ENCODE results near the gene MAD1L1. TPM values are rescaled to one million over a fixed set of nuclear protein-coding genes. Genes with fewer than 3 reads are reported as not detected.

MAD1L1 gene
- polyA plus RNA-seq, 4 donors = 12.3 to 21.7 (median 18.1) TPM

GRCh38 chr7:1941464-1942242 is 291.1 kb downstream of the MAD1L1 start:
- H3K9me3 ChIP-seq (ENCODE audit: control insufficient read depth in 2 of 2, insufficient read depth in 1 of 2, low read depth in 1 of 2, low read length in 1 of 2) = no peaks in the 10 kb centered on the region
- no peak overlapping the region for H3K4me3 ChIP-seq (ENCODE audit: low read depth in 1 of 3, low read length in 3 of 3)
- peaks cover 0 to 14% (median 0%) of the 10 kb centered on the region in 3 donors for H3K36me3 ChIP-seq (ENCODE audit: control insufficient read depth in 3 of 3, insufficient read depth in 2 of 3, low read depth in 1 of 3, low read length in 3 of 3)
- WGBS, 3 donors = 83 to 88% (median 87%) methylated on average over 27 to 30 of the region's 30 CpGs
- no peaks in the 10 kb centered on the region for H3K27me3 ChIP-seq (ENCODE audit: control insufficient read depth in 3 of 3, insufficient read depth in 3 of 3, low read length in 3 of 3)
- H3K4me1 ChIP-seq (ENCODE audit: control insufficient read depth in 3 of 3, insufficient read depth in 2 of 3, low read depth in 1 of 3, low read length in 2 of 3) = no peaks in the 10 kb centered on the region
- FAIRE-seq (no peak), DNase-seq (no peak)
- no peak overlapping the region for H3K27ac ChIP-seq (ENCODE audit: low read depth in 1 of 3, low read length in 2 of 3)

GRCh38 chr7:1940863-1941262 is 291.9 kb downstream of the MAD1L1 start:
- Histone ChIP-seq H3K27me3 (ENCODE audit: control insufficient read depth in 3 of 3, insufficient read depth in 3 of 3, low read length in 3 of 3) (no peaks in the 10 kb centered on the region), H3K4me1 (ENCODE audit: control insufficient read depth in 3 of 3, insufficient read depth in 2 of 3, low read depth in 1 of 3, low read length in 2 of 3) (no peaks in the 10 kb centered on the region), H3K27ac (ENCODE audit: low read depth in 1 of 3, low read length in 2 of 3) (peak overlapping the region in 2 of 3 donors; percentile 34 to 88), H3K36me3 (ENCODE audit: control insufficient read depth in 3 of 3, insufficient read depth in 2 of 3, low read depth in 1 of 3, low read length in 3 of 3) (peaks cover 0 to 20% (median 0%) of the 10 kb centered on the region in 3 donors), H3K4me3 (ENCODE audit: low read depth in 1 of 3, low read length in 3 of 3) (no peak overlapping the region), H3K9me3 (ENCODE audit: control insufficient read depth in 2 of 2, insufficient read depth in 1 of 2, low read depth in 1 of 2, low read length in 1 of 2) (no peaks in the 10 kb centered on the region)
- WGBS, 3 donors = 75 to 87% (median 81%) methylated on average over 16 of the region's 16 CpGs
- DNase-seq = no peak
- no peak for FAIRE-seq

DNA sequence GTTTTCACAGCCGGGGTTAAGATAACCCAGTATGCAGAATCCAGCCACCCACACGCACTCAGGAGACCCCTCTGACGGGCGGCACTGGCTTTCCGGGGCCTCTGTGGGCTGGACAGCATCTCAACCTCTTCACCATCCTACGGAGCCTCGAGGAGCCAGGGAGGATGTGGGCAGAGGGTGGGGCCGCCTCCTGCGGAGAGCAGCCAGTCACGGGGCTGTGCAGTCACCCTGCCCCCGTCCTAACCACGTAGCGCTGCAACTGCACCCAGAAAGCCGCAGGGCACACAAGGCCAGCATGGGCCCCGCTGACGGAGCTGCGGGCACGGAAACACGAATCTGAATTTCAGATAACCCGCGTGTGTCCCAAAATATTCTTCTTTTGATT is 292.4 kb downstream of the MAD1L1 start:
- no peaks in the 10 kb centered on the region for H3K9me3 ChIP-seq (ENCODE audit: control insufficient read depth in 2 of 2, insufficient read depth in 1 of 2, low read depth in 1 of 2, low read length in 1 of 2)
- WGBS, 3 donors = 58 to 73% (median 62%) methylated on average over 21 of the region's 21 CpGs
- H3K4me3 ChIP-seq (ENCODE audit: low read depth in 1 of 3, low read length in 3 of 3) = peak overlapping the region in 2 of 3 donors; percentile 24 to 43
- DNase-seq (peak in 1 of 2 donors; percentile 58), FAIRE-seq (no peak)
- H3K27ac ChIP-seq (ENCODE audit: low read depth in 1 of 3, low read length in 2 of 3) = peak overlapping the region in 2 of 3 donors; percentile 34 to 88
- no peaks in the 10 kb centered on the region for H3K4me1 ChIP-seq (ENCODE audit: control insufficient read depth in 3 of 3, insufficient read depth in 2 of 3, low read depth in 1 of 3, low read length in 2 of 3)
- H3K27me3 ChIP-seq (ENCODE audit: control insufficient read depth in 3 of 3, insufficient read depth in 3 of 3, low read length in 3 of 3) = no peaks in the 10 kb centered on the region
- peaks cover 0 to 21% (median 0%) of the 10 kb centered on the region in 3 donors for H3K36me3 ChIP-seq (ENCODE audit: control insufficient read depth in 3 of 3, insufficient read depth in 2 of 3, low read depth in 1 of 3, low read length in 3 of 3)

- FAIRE-seq = no peak
- H3K27ac ChIP-seq (ENCODE audit: low read depth in 1 of 3, low read length in 2 of 3) = peak overlapping the region in 1 of 3 donors; percentile 88
- no peaks in the 10 kb centered on the region for H3K9me3 ChIP-seq (ENCODE audit: control insufficient read depth in 2 of 2, insufficient read depth in 1 of 2, low read depth in 1 of 2, low read length in 1 of 2)
- H3K36me3 ChIP-seq (ENCODE audit: control insufficient read depth in 3 of 3, insufficient read depth in 2 of 3, low read depth in 1 of 3, low read length in 3 of 3) = peaks cover 0 to 24% (median 0%) of the 10 kb centered on the region in 3 donors
- H3K4me3 ChIP-seq (ENCODE audit: low read depth in 1 of 3, low read length in 3 of 3) = peak overlapping the region in 2 of 3 donors; percentile 24 to 43
- peak in 1 of 2 donors; percentile 9 for DNase-seq
- WGBS, 3 donors = 63 to 85% (median 76%) methylated on average over 24 to 28 of the region's 28 CpGs
- H3K27me3 ChIP-seq (ENCODE audit: control insufficient read depth in 3 of 3, insufficient read depth in 3 of 3, low read length in 3 of 3) = no peaks in the 10 kb centered on the region
- no peaks in the 10 kb centered on the region for H3K4me1 ChIP-seq (ENCODE audit: control insufficient read depth in 3 of 3, insufficient read depth in 2 of 3, low read depth in 1 of 3, low read length in 2 of 3)
Observed at GRCh38 chr7:1939434-1940401, 293.0 kb downstream of the MAD1L1 start.

- FAIRE-seq = no peak
- Histone ChIP-seq H3K27ac (ENCODE audit: low read depth in 1 of 3, low read length in 2 of 3) (peak overlapping the region in 1 of 3 donors; percentile 88), H3K36me3 (ENCODE audit: control insufficient read depth in 3 of 3, insufficient read depth in 2 of 3, low read depth in 1 of 3, low read length in 3 of 3) (peaks cover 0 to 20% (median 0%) of the 10 kb centered on the region in 3 donors)
Observed at GRCh38 chr7:1938788-1939433, 293.8 kb downstream of the MAD1L1 start.

GRCh38 chr7:1937252-1937605 is 295.5 kb downstream of the MAD1L1 start:
- no peaks in the 10 kb centered on the region for H3K9me3 ChIP-seq (ENCODE audit: control insufficient read depth in 2 of 2, insufficient read depth in 1 of 2, low read depth in 1 of 2, low read length in 1 of 2)
- no peaks in the 10 kb centered on the region for H3K4me1 ChIP-seq (ENCODE audit: control insufficient read depth in 3 of 3, insufficient read depth in 2 of 3, low read depth in 1 of 3, low read length in 2 of 3)
- no peak overlapping the region for H3K27ac ChIP-seq (ENCODE audit: low read depth in 1 of 3, low read length in 2 of 3)
- peaks cover 0 to 28% (median 0%) of the 10 kb centered on the region in 3 donors for H3K36me3 ChIP-seq (ENCODE audit: control insufficient read depth in 3 of 3, insufficient read depth in 2 of 3, low read depth in 1 of 3, low read length in 3 of 3)
- FAIRE-seq (no peak), DNase-seq (no peak)
- no peak overlapping the region for H3K4me3 ChIP-seq (ENCODE audit: low read depth in 1 of 3, low read length in 3 of 3)
- H3K27me3 ChIP-seq (ENCODE audit: control insufficient read depth in 3 of 3, insufficient read depth in 3 of 3, low read length in 3 of 3) = no peaks in the 10 kb centered on the region
- 87 to 94% (median 93%) methylated on average over 10 to 11 of the region's 11 CpGs for WGBS, 3 donors

More at GRCh38 chr7:1938788-1939433, 293.8 kb downstream of the MAD1L1 start:
- WGBS, 3 donors = 81 to 92% (median 92%) methylated on average over 31 to 39 of the region's 39 CpGs
- peak overlapping the region in 1 of 3 donors; percentile 43 for H3K4me3 ChIP-seq (ENCODE audit: low read depth in 1 of 3, low read length in 3 of 3)
- no peaks in the 10 kb centered on the region for H3K4me1 ChIP-seq (ENCODE audit: control insufficient read depth in 3 of 3, insufficient read depth in 2 of 3, low read depth in 1 of 3, low read length in 2 of 3)
- no peaks in the 10 kb centered on the region for H3K27me3 ChIP-seq (ENCODE audit: control insufficient read depth in 3 of 3, insufficient read depth in 3 of 3, low read length in 3 of 3)
- H3K9me3 ChIP-seq (ENCODE audit: control insufficient read depth in 2 of 2, insufficient read depth in 1 of 2, low read depth in 1 of 2, low read length in 1 of 2) = no peaks in the 10 kb centered on the region
- DNase-seq = no peak

DNA sequence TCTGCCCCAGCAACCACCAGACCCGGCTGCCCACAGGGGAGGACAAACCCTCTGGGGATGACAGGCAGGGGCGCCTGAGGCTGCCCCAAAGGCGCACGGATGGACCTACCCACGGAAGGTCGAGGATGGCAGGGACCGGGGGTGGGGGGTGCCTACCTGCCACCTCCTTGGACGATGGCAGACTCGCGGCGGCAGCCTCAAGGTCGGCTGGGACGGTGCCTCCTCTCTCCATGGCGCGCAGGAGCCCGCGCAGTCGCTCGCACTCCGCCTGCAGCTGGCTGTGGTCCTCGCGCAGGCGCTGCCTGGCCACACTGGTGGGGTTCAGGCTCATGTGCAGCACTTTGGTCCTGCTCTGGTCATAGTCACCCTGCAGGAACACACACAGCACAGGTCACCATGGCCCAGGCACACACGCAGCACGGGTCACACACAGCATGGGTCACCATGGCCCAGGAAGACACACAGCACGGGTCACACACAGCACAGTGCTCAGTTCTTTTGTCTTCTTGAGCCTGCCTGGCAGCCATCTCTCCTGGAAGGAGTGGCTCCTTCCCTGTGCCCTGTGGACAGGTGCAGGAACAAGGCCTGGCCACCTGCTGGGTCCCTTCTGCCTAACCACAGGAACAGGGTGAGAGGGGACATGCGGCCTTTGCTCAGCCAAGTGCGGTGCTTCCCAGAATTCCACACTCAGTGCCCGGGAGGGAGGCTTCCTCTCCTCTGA is 296.1 kb downstream of the MAD1L1 start:
- H3K4me3 ChIP-seq (ENCODE audit: low read depth in 1 of 3, low read length in 3 of 3) = no peak overlapping the region
- DNase-seq (no peak), FAIRE-seq (no peak)
- H3K9me3 ChIP-seq (ENCODE audit: control insufficient read depth in 2 of 2, insufficient read depth in 1 of 2, low read depth in 1 of 2, low read length in 1 of 2) = no peaks in the 10 kb centered on the region
- H3K27ac ChIP-seq (ENCODE audit: low read depth in 1 of 3, low read length in 2 of 3) = no peak overlapping the region
- H3K4me1 ChIP-seq (ENCODE audit: control insufficient read depth in 3 of 3, insufficient read depth in 2 of 3, low read depth in 1 of 3, low read length in 2 of 3) = no peaks in the 10 kb centered on the region
- H3K36me3 ChIP-seq (ENCODE audit: control insufficient read depth in 3 of 3, insufficient read depth in 2 of 3, low read depth in 1 of 3, low read length in 3 of 3) = peaks cover 0 to 33% (median 0%) of the 10 kb centered on the region in 3 donors
- 81 to 93% (median 82%) methylated on average over 27 to 29 of the region's 29 CpGs for WGBS, 3 donors
- no peaks in the 10 kb centered on the region for H3K27me3 ChIP-seq (ENCODE audit: control insufficient read depth in 3 of 3, insufficient read depth in 3 of 3, low read length in 3 of 3)
